HG02852 (cell line): ENCODE data around the gene HOXB7.

Source experiments
- ATAC-seq: cut with Tn5 transposase; IDR thresholded peaks from one replicate; pipeline ENCODE4 v1.9.1; 2021; ENCODE audit warnings: mild to moderate bottlenecking, moderate library complexity; ENCODE audit not compliant: unreplicated experiment

HOXB7 gene

GRCh38 chr17:48636177-48637018 lies 25.6 kb upstream of the HOXB7 start:
- ATAC-seq, result peak; percentile 50

- no peak for ATAC-seq
These were observed 23.8 kb upstream of the HOXB7 start for GRCh38 chr17:48634493-48635208.

GRCh38 chr17:48633266-48633677 lies 22.5 kb upstream of the HOXB7 start:
- no peak for ATAC-seq

GRCh38 chr17:48632579-48633265 lies 21.9 kb upstream of the HOXB7 start:
- ATAC-seq, result no peak

GRCh38 chr17:48631693-48632578 lies 21.1 kb upstream of the HOXB7 start:
- no peak for ATAC-seq

GRCh38 chr17:48630925-48631692 lies 20.3 kb upstream of the HOXB7 start:
- ATAC-seq, result no peak

- no peak for ATAC-seq
These were observed 19.4 kb upstream of the HOXB7 start for GRCh38 chr17:48630009-48630924.

GRCh38 chr17:48629411-48629759 lies 18.6 kb upstream of the HOXB7 start:
- ATAC-seq, result no peak

- no peak for ATAC-seq
These were observed 18.0 kb upstream of the HOXB7 start for GRCh38 chr17:48628649-48629410.

- ATAC-seq, result no peak
These were observed 17.1 kb upstream of the HOXB7 start for GRCh38 chr17:48627623-48628521.

GRCh38 chr17:48627118-48627597 lies 16.3 kb upstream of the HOXB7 start:
- no peak for ATAC-seq

- no peak for ATAC-seq
These were observed 15.7 kb upstream of the HOXB7 start, which contains the start of gene HOXB9 for GRCh38 chr17:48626245-48627117. Gene HOXB9, minus strand, starts transcription at chr17:48626358. Its CDS starts 89 bp downstream, at chr17:48626269.

- no peak for ATAC-seq
These were observed 14.9 kb upstream of the HOXB7 start for GRCh38 chr17:48625495-48626244.

GRCh38 chr17:48624544-48625494 lies 14.0 kb upstream of the HOXB7 start:
- no peak for ATAC-seq
